Peyer's patch (tissue), 4 donors: Measurements from ENCODE around the gene NECTIN3. TPM values are rescaled to one million over a fixed set of nuclear protein-coding genes. Genes with fewer than 3 reads are reported as not detected.

Source experiments
- DNase-seq, 3 donors: peaks; one replicate each; pipeline ENCODE4 v3.0.0-alpha.2; 2017 to 2019
- H3K27ac ChIP-seq, 4 donors: fragments of 200-600 bp; sonication (generic); one replicate each; pipeline ENCODE4 v1.5.1; 2016 to 2019
- H3K27me3 ChIP-seq, 2 donors: fragments of 200-600 bp; sonication (generic); one replicate each; pipeline ENCODE4 v1.5.1; 2019
- H3K36me3 ChIP-seq, 3 donors: fragments of 200-600 bp; sonication (generic); one replicate each; pipeline ENCODE4 v1.5.1; 2016 to 2019
- H3K4me1 ChIP-seq, 4 donors: fragments of 200-600 bp; sonication (generic); one replicate each; pipeline ENCODE4 v1.5.1; 2016 to 2019
- H3K4me3 ChIP-seq, 4 donors: fragments of 200-600 bp; sonication (generic); 1 replicate in 3 of 4; 2 replicates in 1 of 4; pipeline ENCODE4 v1.5.1; 2016 to 2019; ENCODE audit warnings: mild to moderate bottlenecking in 1 of 4
- H3K9me3 ChIP-seq, 4 donors: fragments of 200-600 bp; sonication (generic); one replicate each; pipeline ENCODE4 v1.5.1; 2016 to 2019; ENCODE audit warnings: mild to moderate bottlenecking in 1 of 4
- CTCF ChIP-seq, 6 experiments: fragments of 450-650 bp in 4 of 6; fragments of 200-600 bp in 2 of 6; sonication (generic) in 1 of 6; IDR thresholded peaks; one replicate each; pipeline ENCODE4 v1.5.1; 2017 to 2019; ENCODE audit warnings: antibody characterized with exemption in 6 of 6, mild to moderate bottlenecking in 3 of 6, moderate library complexity in 1 of 6
- POLR2A ChIP-seq, 2 donors: fragments of 450-650 bp; IDR thresholded peaks; one replicate each; pipeline ENCODE4 v1.5.1; 2017; ENCODE audit warnings: antibody characterized with exemption in 2 of 2, mild to moderate bottlenecking in 2 of 2, moderate library complexity in 2 of 2
- total RNA-seq, 4 donors: library from RNA; depleted of rRNA; stranded (reverse); fragments of >200 nt; gene quantifications; one replicate each; pipeline ENCODE4 v1.1.0, GENCODE V29; 2016

The NECTIN3 gene
- total RNA-seq, 4 donors from 2014 or later = 28.1 to 57.1 (median 49.3) TPM

- TF ChIP-seq CTCF (IDR thresholded peaks at IDR 0.05) (no peak), POLR2A (IDR thresholded peaks at IDR 0.05) (no peak)
Measured at GRCh38 chr3:111173328-111173900, 101.8 kb downstream of the NECTIN3 start.

GRCh38 chr3:111173906-111174305, 102.3 kb downstream of the NECTIN3 start:
- Histone ChIP-seq H3K9me3 (no peaks in the 10 kb centered on the region), H3K27me3 (no peaks in the 10 kb centered on the region), H3K4me3 (no peak overlapping the region), H3K27ac (no peak overlapping the region), H3K4me1 (no peaks in the 10 kb centered on the region), H3K36me3 (no peaks in the 10 kb centered on the region)
- no peak for TF ChIP-seq POLR2A (IDR thresholded peaks at IDR 0.05)
- TF ChIP-seq CTCF (IDR thresholded peaks at IDR 0.05) = no peak
- DNase-seq = no peak

More at GRCh38 chr3:111173328-111173900, 101.8 kb downstream of the NECTIN3 start:
- Histone ChIP-seq H3K36me3 (no peaks in the 10 kb centered on the region), H3K9me3 (no peaks in the 10 kb centered on the region), H3K27me3 (no peaks in the 10 kb centered on the region), H3K27ac (no peak overlapping the region), H3K4me1 (no peaks in the 10 kb centered on the region), H3K4me3 (no peak overlapping the region)
- DNase-seq = no peak

GRCh38 chr3:111190518-111190917, 118.9 kb downstream of the NECTIN3 start:
- no peak for TF ChIP-seq POLR2A (IDR thresholded peaks at IDR 0.05)
- TF ChIP-seq CTCF (IDR thresholded peaks at IDR 0.05) = no peak
- H3K27ac ChIP-seq = no peak overlapping the region
- no peaks in the 10 kb centered on the region for H3K9me3 ChIP-seq
- H3K4me1 ChIP-seq = no peaks in the 10 kb centered on the region
- DNase-seq = no peak
- no peak overlapping the region for H3K4me3 ChIP-seq
- no peaks in the 10 kb centered on the region for H3K27me3 ChIP-seq
- H3K36me3 ChIP-seq = peaks cover 0 to 12% (median 0%) of the 10 kb centered on the region in 3 donors

GRCh38 chr3:111193472-111193871, 121.9 kb downstream of the NECTIN3 start:
- H3K27ac ChIP-seq = no peak overlapping the region
- H3K27me3 ChIP-seq = no peaks in the 10 kb centered on the region
- H3K9me3 ChIP-seq = no peaks in the 10 kb centered on the region
- H3K4me1 ChIP-seq = no peaks in the 10 kb centered on the region
- TF ChIP-seq CTCF (IDR thresholded peaks at IDR 0.05) (no peak), POLR2A (IDR thresholded peaks at IDR 0.05) (no peak)
- H3K36me3 ChIP-seq = peaks cover 0 to 15% (median 0%) of the 10 kb centered on the region in 3 donors
- no peak overlapping the region for H3K4me3 ChIP-seq
- DNase-seq = no peak

GRCh38 chr3:111194048-111194447, 122.4 kb downstream of the NECTIN3 start:
- Histone ChIP-seq H3K36me3 (peaks cover 0 to 15% (median 0%) of the 10 kb centered on the region in 3 donors), H3K27me3 (no peaks in the 10 kb centered on the region), H3K4me3 (no peak overlapping the region), H3K4me1 (no peaks in the 10 kb centered on the region), H3K9me3 (no peaks in the 10 kb centered on the region), H3K27ac (no peak overlapping the region)
- DNase-seq = no peak
- TF ChIP-seq CTCF (IDR thresholded peaks at IDR 0.05) (no peak), POLR2A (IDR thresholded peaks at IDR 0.05) (no peak)

GRCh38 chr3:111197485-111197884, 125.9 kb downstream of the NECTIN3 start:
- H3K27me3 ChIP-seq = no peaks in the 10 kb centered on the region
- H3K4me1 ChIP-seq = no peaks in the 10 kb centered on the region
- no peak for TF ChIP-seq POLR2A (IDR thresholded peaks at IDR 0.05)
- TF ChIP-seq CTCF (IDR thresholded peaks at IDR 0.05) = no peak
- peaks cover 0 to 8% (median 0%) of the 10 kb centered on the region in 3 donors for H3K36me3 ChIP-seq
- H3K27ac ChIP-seq = no peak overlapping the region
- H3K9me3 ChIP-seq = no peaks in the 10 kb centered on the region
- no peak for DNase-seq
- no peak overlapping the region for H3K4me3 ChIP-seq
